ENCODE measurements around the gene SERPING1.

Gene SERPING1

GRCh38 chr11:57656885-57657193, 59.4 kb downstream of the SERPING1 start:
- TF ChIP-seq, protein P1, sequence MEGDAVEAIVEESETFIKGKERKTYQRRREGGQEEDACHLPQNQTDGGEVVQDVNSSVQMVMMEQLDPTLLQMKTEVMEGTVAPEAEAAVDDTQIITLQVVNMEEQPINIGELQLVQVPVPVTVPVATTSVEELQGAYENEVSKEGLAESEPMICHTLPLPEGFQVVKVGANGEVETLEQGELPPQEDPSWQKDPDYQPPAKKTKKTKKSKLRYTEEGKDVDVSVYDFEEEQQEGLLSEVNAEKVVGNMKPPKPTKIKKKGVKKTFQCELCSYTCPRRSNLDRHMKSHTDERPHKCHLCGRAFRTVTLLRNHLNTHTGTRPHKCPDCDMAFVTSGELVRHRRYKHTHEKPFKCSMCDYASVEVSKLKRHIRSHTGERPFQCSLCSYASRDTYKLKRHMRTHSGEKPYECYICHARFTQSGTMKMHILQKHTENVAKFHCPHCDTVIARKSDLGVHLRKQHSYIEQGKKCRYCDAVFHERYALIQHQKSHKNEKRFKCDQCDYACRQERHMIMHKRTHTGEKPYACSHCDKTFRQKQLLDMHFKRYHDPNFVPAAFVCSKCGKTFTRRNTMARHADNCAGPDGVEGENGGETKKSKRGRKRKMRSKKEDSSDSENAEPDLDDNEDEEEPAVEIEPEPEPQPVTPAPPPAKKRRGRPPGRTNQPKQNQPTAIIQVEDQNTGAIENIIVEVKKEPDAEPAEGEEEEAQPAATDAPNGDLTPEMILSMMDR (IDR thresholded peaks at IDR 0.05), result no peak
- no peaks in the 10 kb centered on the region for H3K9me3 ChIP-seq
- H3K27me3 ChIP-seq, result no peaks in the 10 kb centered on the region
- peaks cover 0 to 25% (median 20%) of the 10 kb centered on the region in 4 donors for H3K4me1 ChIP-seq
- H3K36me3 ChIP-seq, result peaks cover 26 to 28% (median 28%) of the 10 kb centered on the region in 3 donors
- DNase-seq, result no peak
- intact Hi-C loops (cut with DNase I; ENCODE audit: low total_unique reads), result no loop called here
- peak overlapping the region; percentile 86 to 88 for H3K27ac ChIP-seq
- peak overlapping the region; percentile 60 to 65 for H3K4me3 ChIP-seq

DNA sequence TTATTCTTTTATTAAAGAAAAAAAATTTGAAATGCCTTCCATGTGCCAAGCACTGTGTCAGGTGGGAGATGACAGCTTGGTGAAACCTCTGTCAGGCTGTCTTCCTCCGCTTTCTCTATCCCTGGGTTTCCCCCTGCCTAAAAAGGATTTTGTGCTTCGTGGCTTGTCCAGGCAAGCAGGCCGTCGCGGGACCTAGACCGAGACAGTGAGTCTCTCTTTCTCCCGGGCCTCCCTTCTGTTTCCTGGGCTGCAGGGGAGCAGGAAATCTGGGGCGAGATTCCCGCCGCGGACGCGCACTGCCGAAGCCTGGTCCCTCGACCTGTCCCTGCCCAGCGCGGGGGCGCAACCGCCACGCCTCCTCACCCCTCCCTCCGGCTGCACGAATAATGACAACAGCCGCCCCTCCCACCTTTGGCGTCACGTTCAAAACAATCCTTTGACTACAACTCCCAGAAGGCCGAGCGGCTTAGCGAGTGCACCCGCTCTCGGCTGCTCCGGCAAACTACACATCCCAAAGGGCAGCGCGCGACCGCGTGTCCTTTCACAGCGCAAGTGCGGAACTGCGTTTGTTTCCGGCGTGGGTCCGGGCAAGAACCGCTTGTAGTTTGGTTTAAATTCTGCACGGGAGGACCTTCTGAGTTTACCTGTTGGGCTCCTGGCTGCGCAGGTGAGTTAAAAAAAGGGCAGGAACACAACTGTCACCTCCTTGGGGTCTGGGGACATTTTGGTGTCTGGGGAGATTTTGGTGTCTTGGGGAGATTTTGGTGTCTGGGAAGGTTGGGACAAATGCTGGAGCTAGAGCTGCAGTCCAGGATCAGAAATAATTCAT, 59.9 kb downstream of the SERPING1 start, which contains the start of gene CLP1:
TSS of gene CLP1 (plus strand) at position 569 of the 829 bp plus-strand sequence. CDS start 1,715 bp downstream, outside the sequence.
- H3K36me3 ChIP-seq, result peaks cover 30 to 34% (median 33%) of the 10 kb centered on the region in 3 donors
- peak; percentile 100 for DNase-seq
- peak within 1 kb of the TSS; percentile 60 to 65 for H3K4me3 ChIP-seq
- TF ChIP-seq, protein P1 (IDR thresholded peaks at IDR 0.05), result no peak
- intact Hi-C loops (cut with DNase I; ENCODE audit: low total_unique reads), result no loop called here
- H3K27me3 ChIP-seq, result no peaks in the 10 kb centered on the region
- H3K9me3 ChIP-seq, result no peaks in the 10 kb centered on the region
- H3K27ac ChIP-seq, result peak within 1 kb of the TSS; percentile 86 to 88
- peaks cover 0 to 25% (median 20%) of the 10 kb centered on the region in 4 donors for H3K4me1 ChIP-seq

DNA sequence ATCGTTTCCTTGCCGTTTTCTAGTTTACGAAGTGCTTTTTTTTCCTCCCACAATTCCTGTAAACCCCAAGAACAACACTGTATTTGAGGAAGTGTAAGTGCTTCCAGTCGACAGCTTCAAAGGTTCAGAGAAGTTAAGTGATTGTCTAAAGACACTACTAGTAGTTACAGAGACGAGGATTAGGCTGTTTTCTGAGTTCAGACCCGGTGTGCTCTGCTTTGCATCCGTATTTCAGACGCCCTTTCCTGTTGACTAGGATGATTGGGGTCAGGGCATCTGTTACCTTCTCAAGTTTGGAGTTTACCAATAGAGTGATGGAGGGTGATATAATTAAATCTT, 60.5 kb downstream of the SERPING1 start:
- Histone ChIP-seq H3K4me3 (peak overlapping the region; percentile 60 to 65), H3K4me1 (peaks cover 0 to 25% (median 20%) of the 10 kb centered on the region in 4 donors), H3K9me3 (no peaks in the 10 kb centered on the region), H3K36me3 (peaks cover 30 to 39% (median 36%) of the 10 kb centered on the region in 3 donors), H3K27ac (peak overlapping the region; percentile 86 to 88), H3K27me3 (no peaks in the 10 kb centered on the region)
- TF ChIP-seq, protein P1 (IDR thresholded peaks at IDR 0.05), result no peak
- no peak for DNase-seq
- intact Hi-C loops (cut with DNase I; ENCODE audit: low total_unique reads), result no loop called here

DNA sequence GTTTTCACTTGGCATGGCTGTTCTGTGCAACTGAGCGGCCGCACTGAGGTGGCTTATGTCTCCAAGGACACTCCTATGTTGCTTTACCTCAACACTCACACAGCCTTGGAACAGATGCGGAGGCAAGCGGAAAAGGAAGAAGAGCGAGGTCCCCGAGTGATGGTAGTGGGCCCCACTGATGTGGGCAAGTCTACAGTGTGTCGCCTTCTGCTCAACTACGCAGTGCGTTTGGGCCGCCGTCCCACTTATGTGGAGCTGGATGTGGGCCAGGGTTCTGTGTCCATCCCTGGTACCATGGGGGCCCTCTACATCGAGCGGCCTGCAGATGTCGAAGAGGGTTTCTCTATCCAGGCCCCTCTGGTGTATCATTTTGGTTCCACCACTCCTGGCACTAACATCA, 62.2 kb downstream of the SERPING1 start:
- no peak overlapping the region for H3K27ac ChIP-seq
- TF ChIP-seq, protein P1 (IDR thresholded peaks at IDR 0.05), result no peak
- H3K27me3 ChIP-seq, result no peaks in the 10 kb centered on the region
- H3K36me3 ChIP-seq, result peaks cover 30 to 40% (median 36%) of the 10 kb centered on the region in 3 donors
- H3K4me1 ChIP-seq, result peaks cover 0 to 25% (median 20%) of the 10 kb centered on the region in 4 donors
- no peak for DNase-seq
- no peak overlapping the region for H3K4me3 ChIP-seq
- intact Hi-C loops (cut with DNase I; ENCODE audit: low total_unique reads), result loop anchor here (5.0 to 10.0 kb wide), 3 partner anchors 55 to 322 kb away; partner anchors contain the start of genes MED19, P2RX3, SSRP1 and TMX2
- no peaks in the 10 kb centered on the region for H3K9me3 ChIP-seq

- H3K27me3 ChIP-seq, result no peaks in the 10 kb centered on the region
- DNase-seq, result no peak
- H3K4me3 ChIP-seq, result no peak overlapping the region
- H3K4me1 ChIP-seq, result peaks cover 0 to 28% (median 16%) of the 10 kb centered on the region in 4 donors
- intact Hi-C loops (cut with DNase I; ENCODE audit: low total_unique reads), result loop anchor here (5.0 to 10.0 kb wide), 3 partner anchors 52 to 326 kb away; partner anchors contain the start of genes MED19, P2RX3, SSRP1 and TMX2
- H3K36me3 ChIP-seq, result peaks cover 30 to 40% (median 36%) of the 10 kb centered on the region in 3 donors
- H3K9me3 ChIP-seq, result no peaks in the 10 kb centered on the region
- no peak overlapping the region for H3K27ac ChIP-seq
- TF ChIP-seq, protein P1 (IDR thresholded peaks at IDR 0.05), result no peak
These were observed 65.4 kb downstream of the SERPING1 start for GRCh38 chr11:57662893-57663292.

Data from tibial artery (tissue), 4 donors.